ENCODE results near the gene CDH8.

Gene CDH8

DNA sequence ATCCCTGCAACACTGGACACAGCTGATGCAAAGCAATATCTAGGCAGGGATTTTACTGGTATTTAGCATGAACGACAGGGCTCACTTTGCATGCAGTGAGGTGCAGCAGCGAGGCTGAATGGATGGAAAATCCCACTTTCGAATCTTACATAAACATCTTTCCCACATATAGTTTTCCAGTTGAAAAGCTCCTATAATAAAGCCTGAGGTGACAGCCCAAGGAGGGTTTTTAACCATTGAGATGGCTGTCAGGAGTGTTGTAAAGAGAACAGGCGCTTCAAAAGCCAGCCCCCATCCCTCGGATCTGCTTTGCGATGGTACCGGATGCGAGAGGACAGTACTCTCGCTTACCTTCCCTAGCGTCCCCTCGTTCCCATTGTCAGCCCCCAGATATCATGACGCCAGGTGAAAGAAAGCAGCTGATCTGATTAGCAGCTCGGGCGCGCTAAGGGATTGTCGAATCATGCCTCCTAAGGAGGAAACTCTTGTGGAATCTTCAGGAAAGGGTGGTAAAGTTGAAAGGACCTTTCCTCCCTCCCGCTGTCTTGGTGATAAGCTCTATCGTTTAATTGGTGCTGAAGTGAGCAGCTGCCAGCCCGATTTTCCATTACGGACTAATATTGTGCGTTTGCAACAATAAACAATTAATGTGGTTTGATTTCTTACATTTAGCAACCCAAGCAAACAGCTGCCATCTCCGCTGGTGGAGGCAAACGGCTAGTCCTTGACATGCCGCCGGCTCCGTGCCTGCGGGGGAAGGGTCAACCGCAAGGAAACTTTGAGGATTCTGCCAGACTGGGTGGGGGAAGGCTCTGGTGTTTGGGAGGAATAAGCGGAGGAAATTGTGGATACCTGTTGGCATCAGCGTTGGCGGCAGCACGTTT, 1.8 kb downstream of the CDH8 start:
- no peak for DNase-seq (ENCODE audit: low read depth, low spot score)

DNA sequence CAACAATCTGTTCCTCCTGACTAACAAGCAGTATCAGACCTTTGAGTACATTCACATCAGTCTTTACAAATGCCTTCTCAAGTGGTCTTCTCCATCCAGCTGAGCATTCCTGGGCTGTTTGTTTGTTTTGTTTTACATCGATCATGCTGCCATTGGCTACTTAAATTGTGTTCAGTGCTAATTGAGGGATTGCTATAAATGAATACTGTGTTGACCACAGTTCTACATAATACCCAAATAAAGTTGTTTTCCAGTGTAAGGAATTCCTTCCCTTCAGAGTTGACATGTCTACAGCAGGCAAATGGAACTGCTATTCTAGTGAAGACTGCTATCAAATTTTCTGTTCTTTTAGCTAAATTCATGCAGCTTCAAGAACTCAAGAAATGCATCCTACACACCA, 3.2 kb downstream of the CDH8 start:
- DNase-seq (ENCODE audit: low read depth, low spot score), result no peak

DNA sequence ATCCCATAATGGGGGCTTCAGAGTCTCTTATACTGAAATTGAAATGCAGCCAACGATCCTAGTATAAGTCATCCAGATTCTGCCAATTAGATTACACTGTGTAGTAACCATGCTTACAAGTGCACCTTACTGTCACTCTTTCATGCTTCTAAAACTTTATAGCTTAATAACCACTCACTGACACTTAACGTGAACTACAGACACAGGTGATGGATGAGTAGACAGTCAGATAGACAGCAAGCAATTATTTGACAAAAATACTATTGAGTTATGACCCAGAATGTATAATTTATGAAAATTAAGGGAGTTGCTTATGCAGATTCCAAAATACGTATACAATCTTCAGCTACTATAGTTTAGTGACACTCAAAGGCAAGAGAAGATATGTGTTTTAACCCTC, 6.3 kb downstream of the CDH8 start:
- DNase-seq (ENCODE audit: low read depth, low spot score), result no peak

DNA sequence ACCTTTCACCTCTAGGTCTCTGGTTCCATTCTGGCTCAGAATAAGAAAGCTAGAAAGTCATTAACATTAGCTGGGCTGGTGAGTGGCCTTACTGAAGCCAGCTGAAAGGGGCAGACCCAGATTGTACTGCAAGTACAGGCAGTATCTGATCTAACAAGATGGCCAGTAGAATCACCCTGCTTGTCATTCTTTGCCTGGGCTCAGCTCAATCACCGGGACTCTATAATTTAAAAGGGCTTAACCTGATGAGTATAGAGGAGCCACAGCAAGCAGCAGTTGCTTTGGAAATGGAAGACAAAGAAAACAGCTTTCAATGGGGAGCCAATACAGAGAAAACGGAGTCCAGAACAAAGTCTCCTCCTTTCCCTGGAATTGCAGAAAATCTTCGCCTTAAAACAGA, 13.6 kb downstream of the CDH8 start:
- no peak for DNase-seq (ENCODE audit: low read depth, low spot score)

DNA sequence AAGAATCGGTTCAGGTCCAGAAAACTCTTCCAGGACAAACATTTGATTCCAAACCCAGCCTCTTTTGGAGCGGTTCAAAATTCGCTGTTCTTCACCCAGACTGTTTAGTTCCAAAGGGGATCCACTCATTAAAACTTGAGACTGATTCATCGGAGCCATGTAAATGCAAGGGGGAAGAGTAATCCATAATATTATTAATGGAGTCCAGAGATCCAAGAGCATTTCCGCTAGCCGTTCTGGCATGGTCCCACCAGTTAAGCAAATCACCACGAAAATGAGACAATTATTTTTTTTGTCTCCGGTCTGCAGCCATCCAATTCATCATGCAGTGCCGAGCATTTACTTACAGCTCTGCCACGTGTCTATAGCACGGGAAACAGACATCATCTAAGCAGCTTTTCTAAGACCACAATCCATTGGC, 15.1 kb downstream of the CDH8 start:
- no peak for DNase-seq (ENCODE audit: low read depth, low spot score)

DNA sequence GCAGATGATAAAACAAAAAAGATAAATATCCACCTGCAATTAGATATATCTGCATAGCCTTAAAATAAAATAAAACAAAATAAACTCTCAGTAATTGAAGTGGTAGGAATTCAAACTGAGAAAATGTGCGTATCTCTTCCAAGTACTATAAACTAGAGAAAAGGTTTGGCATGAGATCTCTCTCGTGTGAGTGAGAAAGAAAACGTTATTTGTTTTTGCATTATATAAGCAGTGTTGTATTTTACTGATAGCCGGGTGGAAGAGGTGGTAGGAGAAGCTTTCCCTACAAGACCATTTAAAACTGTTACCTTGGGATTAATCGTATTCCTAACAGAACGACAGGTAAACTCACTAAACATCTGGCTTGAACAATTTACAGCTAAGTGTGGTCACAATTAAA, 15.6 kb downstream of the CDH8 start:
- no peak for DNase-seq (ENCODE audit: low read depth, low spot score)

DNA sequence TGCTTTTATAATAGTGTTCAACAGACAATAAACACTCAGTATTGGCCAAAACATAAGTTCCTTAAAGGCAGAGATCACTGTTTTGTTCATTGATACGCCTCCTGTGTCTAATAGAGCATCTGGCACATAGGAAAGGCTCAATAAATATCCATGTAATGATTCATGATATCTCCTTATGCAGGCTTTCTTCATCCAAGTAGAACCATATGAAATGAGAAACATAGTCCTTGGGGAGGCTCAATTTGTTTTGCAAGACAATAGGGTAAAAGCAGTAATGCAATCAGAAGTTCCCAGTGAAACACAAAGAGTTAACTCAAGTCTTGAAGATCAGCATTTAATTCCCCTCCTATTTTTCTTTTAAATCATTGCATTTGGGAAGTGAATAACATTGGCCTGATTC, 16.4 kb downstream of the CDH8 start:
- no peak for DNase-seq (ENCODE audit: low read depth, low spot score)

DNA sequence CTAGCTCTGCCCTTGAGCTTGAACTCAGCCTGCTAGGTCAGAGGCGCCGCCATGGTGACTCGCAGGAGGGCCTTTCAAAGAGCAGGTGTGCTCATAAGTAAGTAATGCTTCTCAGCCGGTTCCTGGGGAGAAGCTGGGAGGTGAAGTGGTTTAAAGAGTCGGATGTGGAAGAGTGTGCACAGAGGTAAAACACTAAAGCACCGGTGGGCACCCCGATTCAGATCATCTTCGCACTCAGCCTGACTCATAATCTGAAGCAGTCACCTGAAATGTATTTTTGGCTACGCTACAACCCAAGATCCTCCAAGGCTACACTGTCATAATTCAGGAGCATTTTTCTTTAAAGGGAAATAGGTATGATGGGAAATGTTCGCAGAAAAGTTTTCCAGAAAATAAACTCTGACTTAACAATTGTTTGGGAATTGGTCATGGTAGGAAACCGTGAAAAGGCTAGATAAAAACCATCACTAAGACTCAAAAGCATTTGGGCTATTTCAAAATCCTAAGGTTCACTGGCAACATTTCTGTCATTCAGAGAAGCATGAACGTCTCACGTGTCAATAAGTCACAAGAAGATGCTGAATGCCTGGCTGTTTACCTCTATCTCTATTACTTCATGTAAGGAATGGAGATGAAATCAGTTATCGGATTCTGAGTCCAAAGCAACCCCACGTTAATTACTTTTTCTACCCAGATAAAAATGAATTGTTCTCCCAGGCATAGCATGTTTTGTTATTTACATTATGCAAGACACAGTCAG, 17.8 kb downstream of the CDH8 start:
- DNase-seq (ENCODE audit: low read depth, low spot score), result no peak

DNA sequence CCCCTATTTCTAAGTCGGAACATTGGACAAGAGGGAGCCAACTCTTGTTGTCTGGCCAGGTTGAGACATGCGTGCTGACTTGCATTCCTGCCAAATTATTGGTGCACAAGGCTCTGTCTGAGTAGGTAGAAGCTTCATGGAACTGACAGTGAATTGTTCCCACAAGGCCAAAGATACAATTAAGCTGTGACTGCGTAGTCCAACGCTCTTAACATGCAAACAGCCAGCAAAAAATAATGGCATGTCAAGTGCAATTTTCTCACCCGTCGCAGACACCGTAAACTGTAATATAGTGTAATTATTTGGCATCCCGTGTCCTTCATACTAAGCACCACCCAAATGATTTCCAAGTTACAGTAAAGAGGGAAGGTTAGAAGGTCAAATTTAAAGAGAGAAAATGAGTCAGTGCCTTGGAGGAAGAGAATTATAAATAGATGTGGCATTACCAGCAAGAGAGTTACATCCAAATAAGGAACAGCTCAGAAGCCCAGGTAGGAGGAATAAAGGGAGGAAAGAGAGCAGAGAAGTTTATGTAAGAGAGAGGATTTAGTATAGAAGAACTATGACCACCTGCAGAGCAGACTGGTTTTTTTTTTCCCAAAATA, 21.8 kb downstream of the CDH8 start:
- DNase-seq (ENCODE audit: low read depth, low spot score), result no peak

DNA sequence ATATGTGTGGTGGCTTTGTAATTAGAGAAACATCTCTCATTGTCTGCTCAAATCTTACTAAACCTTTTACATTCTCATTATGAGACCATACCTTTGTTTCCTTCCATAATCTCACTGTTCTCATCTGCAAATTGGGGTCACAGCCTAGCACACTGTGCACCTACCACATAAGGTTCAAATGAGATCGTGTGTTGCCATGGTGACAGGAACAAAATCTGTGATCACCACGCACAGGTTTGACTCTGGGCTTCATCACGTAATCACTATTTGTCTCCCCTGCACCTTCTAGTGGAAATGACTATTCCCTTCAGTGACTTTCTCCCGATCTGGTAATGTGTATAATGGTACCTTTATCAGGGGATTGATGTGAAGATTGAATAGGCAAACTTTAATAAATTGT, 26.1 kb downstream of the CDH8 start:
- no peak for DNase-seq (ENCODE audit: low read depth, low spot score)

DNA sequence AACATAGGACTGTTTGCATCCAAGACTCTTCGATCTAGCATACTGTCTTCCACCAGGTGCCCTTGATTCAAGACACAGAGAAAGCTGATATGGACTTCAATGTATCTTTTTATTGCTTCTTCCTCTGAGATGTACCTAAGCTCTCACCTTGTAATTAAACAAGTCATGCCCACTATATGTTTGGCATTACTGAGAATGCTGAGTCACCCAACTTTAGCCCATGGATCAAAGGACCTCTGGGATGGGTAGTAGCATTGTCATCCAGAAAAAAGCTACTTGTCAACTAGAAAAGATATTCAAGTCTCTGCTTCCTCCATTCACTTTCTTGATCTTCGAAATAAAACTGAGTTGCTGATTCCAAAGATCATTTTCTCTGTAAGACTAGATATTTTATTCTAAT, 37.8 kb downstream of the CDH8 start:
- no peak for DNase-seq (ENCODE audit: low read depth, low spot score)

DNA sequence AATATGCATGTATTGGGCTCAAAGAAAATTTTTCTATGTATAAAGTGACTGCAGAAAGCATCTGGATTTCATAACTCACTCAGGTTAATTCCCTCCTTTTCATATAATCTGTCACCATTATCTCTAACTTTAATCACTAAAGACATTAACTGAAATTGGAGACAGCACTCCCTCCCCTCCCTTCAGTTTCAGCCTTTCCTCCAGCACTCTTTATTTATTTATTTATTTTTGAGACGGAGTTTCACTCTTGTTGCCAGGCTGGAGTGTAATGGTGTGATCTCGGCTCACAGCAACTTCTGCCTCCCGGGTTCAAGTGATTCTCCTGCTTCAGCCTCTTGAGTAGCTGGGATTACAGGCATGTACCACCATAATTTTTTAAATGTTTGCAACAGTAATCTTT, 43.1 kb downstream of the CDH8 start:
- no peak for DNase-seq (ENCODE audit: low read depth, low spot score)

DNA sequence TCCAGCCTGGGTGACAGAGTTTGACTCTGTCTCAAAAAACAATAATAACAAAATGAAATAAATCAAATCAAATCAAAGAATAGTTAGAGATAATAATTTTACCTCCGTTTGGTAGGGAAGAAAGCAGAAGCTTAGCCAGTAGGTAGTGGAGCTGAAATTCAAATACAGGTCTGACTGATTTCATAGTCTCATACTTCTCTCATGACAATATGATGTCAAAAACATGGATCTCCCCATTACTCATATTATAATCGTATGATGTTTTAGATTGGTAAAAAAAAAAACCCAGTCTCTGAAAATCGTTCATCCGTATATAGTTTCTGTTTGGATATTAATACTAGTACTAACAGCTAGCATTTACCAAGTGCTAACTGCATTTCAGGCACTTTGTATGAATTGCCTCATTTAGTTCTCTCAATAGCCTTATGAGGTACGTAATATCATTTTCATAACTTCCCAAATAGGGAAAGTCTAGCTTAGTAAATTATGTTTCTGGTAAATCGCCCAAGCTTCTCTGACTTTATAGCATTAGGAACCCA, 48.7 kb downstream of the CDH8 start:
- DNase-seq (ENCODE audit: low read depth, low spot score), result no peak

DNA sequence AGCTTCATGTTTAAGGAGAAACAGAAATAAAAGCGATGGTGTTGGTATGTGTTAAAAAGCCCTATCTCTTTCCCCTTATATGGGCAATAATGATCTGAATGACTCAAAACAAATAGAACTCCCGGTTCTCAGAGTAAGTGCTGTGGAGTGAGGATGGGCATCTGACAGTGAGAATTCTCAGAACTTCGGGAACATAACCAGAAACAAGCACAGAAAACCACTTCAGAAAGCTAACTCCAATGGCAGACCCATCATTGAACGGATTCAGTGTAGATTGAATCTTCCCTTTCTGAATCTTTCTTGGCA, 67.2 kb downstream of the CDH8 start:
- DNase-seq (ENCODE audit: low read depth, low spot score), result no peak

DNA sequence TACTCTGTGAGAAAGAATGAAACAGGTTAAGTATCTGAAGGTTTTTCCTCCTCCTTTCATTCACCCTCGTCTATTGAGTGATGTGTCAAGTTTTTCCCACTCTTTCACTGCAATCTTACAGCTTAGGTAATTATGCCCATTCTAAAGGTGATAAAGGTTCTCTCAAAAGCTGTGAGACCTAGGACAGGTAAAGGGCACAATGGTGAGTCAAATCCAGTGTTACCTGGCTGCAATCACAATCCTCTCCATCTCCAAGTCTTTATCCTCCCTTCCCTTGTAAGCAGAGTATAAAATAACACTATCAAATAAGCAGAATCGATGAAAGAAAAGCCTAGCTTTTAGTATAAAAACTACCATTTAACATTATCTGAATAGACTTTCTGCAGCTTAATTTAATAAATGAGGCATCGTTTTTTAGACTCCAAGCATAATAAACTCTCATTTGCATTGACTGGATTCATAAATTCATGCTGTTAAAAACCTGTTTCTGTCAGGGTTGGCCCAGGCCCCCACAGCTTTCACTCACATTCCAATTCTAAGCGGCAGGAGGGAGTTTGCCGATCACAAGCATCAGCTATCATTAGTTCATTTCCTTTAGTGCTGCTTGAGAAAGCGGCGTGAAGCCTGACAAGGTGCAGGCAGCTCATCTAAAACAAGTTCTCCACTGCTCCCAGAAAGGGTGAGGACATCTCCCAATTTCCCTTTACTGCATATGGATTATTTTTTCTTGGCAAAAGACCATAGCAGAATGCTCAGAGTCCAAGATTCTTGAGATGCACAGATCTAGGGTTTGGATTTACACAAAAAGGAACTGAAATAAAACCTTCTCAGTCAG, 67.8 kb downstream of the CDH8 start:
- DNase-seq (ENCODE audit: low read depth, low spot score), result no peak

DNA sequence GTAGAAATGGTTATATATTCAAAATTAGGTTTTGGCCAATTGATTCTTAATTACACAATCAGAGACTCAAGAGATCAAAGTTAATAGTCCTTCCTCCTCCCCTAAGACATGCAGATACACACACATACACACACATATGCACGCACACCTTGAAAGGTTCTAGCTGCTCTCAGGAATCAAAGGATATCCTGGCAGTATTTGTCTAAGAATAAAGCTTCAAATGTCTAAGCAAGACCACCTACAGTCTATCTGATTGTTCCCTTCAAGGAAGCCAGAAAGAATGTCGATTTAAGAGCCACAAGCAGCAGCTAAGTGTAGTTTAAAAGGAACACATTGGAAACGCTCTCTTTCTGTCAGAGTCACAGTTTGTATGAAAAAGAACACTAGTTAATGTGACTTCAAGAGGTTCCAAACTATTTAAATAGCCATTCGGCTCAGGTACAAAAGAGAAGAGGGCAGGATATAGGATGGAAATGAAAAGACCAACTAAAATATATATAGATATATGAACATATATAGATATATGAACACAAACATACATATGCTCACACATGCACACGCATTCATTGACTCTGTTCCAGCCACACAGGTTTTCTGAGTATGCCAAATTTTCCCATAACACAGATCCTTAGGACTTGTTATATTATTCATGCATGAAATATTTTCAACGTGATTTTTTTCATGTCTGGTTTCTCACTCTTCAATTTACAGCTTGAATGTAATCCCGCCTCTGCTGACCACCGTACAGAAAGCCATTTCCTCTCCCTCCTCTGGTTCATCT, 79.0 kb downstream of the CDH8 start:
- DNase-seq (ENCODE audit: low read depth, low spot score), result no peak

DNA sequence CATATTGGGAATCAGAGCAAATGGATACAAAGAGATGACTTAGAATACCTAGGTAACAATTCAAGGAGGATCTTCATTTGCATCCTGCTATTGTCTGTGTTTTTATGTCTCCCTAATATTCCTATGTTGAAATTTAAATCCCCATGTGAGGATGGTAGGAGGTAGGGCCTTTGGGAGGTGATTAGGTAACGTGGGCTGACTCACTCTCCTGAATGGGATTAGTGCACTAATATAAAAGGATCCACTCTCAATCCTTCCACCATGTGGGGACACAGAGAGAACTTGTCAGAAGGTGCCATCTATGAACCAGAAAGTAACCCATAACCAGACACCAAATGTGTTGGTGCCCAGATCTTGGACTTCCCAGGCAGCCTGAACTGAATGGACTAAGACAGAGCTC, 83.4 kb downstream of the CDH8 start:
- DNase-seq (ENCODE audit: low read depth, low spot score), result no peak

DNA sequence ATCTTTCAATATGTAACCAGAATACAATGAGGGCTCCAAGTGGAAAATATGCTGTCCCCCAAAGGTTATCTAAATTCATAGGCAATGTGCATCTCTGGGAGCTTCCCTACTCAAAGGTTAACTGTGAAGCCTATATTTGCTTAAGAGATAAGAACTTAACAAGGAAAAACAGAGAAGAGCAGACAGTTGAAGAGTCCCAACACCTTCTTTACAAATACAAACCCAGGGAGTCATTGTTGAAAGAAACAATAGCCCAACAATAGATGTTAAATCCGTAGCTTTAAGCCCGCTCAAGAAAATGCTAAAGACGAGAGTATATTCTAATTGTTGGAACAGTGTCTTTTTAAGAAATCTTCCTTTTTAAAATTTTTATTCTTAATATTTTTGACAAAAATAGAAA, 87.8 kb downstream of the CDH8 start:
- DNase-seq (ENCODE audit: low read depth, low spot score), result no peak

DNA sequence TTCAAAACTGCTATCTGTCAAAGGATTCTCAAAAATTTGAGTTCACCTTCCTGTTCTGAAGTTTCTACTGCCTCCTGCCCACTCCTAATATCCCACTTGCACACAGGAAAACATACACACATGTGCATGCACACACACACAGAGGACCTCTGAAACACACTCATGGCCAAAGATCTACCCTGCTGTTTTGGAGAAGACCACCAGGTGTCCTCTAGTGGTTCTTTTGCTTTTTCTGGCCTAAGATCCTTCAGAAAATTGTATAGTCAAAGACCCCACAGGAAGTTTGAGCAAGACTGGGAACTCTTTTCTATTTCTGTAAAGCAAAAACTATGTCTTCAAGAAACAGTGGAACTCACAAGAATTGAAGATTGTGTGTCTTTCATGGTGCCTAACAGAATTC, 90.2 kb downstream of the CDH8 start:
- DNase-seq (ENCODE audit: low read depth, low spot score), result peak; percentile 1

DNA sequence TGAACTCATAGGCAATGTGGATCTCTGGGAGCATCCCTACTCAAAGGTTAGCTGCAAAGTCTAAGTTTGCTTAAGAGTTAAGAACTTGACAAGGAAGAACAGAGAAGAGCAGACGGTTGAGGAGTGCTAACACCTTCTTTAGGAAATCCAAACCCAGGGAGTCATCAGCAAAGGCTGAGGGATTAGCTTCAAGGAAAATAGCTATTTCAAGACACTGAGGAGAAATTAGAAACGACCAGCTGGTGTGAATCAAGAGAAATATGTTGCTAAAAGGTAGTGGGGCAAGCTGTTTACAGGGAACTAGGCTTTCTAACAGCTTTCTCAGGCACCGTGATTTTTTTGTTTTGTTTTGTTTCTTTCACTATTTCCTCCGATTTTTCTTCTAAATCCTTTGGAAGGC, 90.7 kb downstream of the CDH8 start:
- DNase-seq (ENCODE audit: low read depth, low spot score), result no peak

DNA sequence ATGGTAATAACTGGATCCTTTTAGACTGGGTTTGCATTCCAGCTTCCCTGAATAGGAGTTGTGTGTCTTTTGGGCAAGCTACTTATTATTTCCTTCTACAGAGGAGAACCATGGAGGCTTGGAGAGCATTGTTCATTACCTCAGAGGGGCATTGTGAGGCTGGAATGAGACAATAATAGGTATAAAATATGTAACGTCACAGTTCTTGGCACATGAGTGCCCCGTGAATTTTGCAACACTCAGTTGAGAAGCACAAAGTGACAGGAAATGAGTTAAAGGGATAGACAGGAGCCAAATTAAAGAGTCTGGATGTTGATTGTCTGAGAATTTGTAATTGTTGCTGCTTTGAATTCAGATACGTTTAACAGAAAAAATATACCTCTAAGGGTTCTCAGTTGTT, 92.2 kb downstream of the CDH8 start:
- DNase-seq (ENCODE audit: low read depth, low spot score), result no peak

Measured in ELF-1 (cell line).